Brain pericyte (primary cell): ENCODE data around the gene IQCK.
"Not testable (repeated sequence)": the region's sequence is repeated elsewhere in the genome, so short reads cannot be mapped to it uniquely, and the experiment has no call there.

Source experiments
- DNase-seq: peaks from one replicate; pipeline ENCODE4 v3.0.0-alpha.2; 2012; ENCODE audit warnings: low read depth, low spot score

The IQCK gene

DNA sequence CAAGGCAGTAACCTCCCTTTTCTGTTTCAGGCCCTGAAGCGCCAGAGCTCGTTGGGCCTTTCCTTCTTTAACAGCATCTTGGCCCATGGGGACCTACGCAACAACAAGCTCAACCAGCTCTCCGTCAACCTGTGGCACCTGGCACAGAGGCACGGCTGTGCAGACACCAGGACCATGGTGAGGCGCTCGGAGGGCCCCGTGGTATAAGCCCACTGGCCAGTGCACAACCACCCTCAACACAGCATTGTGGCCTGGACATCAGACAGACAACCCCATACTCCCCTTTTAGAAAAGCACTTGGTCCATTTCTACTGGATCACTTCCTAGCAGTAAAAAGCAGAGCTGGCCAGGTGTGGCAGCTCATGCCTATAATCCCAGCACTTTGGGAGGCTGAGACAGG, 18.6 kb upstream of the IQCK start:
- DNase-seq = no peak

DNA sequence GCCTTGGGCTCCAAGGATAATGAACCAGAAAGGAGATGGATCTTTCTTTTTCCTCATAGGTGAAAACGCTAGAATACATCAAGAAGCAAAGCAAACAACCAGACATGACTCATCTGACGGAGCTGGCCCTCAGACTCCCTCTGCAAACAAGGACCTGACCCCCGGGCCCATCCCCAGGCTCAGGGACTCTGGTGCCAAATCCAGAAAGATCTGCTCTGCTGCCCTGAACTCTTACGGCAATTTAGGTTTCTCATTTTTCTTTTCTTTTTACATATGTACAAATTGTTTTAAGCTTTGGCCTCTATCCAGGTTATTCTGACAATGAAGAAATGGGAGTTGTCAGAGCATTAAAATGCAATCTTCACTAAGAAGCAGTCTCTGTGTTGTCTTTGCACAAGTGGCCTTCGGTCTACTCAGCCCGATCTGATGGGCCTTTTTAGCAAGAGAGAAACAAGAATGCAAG, 17.7 kb upstream of the IQCK start:
- DNase-seq = no peak

DNA sequence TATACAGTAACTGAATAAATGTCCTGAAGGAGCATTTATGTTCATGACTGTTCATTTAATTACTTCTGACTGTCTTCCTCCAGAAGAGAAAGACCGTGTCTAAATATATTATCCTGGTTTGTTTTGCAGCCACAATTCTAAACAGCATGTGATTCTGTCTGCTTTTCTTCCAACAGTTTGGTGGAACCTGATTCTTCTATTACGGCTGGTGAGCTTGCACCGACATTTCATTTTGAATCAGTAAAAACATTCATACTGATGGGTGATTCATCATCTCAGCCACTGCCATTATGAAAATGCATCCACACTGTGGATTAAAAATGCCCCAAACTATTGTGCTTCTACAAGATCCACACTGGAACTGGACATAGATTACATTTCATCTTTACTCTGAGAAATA, 17.0 kb upstream of the IQCK start:
- no peak for DNase-seq

DNA sequence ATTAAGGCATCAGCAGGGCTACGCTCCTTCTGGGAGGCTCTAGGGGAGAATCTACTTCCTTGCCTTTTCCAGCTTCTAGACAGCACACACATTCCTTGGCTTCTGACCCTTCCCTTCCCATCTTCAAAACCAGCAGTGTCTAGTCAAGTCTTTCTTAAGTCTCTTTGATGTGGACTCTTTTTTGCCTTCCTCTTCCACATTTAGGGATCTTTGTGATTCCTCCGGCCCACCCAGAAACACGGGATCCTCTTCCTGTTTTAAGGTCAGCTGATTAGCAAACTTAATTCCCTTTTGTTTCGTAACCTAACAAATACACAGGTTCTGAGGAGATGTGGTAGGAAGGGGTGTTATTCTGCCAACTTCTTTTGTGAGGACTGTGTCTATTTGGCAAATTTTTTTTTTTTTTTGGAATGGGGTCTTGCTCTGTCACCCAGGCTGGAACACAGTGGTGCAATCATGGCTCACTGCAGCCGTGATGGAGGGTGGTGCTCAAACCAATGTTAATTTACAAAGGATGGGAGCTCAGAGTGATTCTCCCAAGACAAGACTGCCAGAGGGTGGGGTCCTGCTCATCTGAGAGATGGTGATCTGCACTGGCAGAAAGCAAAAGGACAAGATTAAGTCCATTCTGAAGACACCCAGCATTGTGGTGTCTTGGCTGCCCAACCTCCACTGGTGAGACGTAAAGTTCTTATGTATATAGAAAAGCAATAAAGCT, 14.7 kb upstream of the IQCK start:
- DNase-seq = no peak

DNA sequence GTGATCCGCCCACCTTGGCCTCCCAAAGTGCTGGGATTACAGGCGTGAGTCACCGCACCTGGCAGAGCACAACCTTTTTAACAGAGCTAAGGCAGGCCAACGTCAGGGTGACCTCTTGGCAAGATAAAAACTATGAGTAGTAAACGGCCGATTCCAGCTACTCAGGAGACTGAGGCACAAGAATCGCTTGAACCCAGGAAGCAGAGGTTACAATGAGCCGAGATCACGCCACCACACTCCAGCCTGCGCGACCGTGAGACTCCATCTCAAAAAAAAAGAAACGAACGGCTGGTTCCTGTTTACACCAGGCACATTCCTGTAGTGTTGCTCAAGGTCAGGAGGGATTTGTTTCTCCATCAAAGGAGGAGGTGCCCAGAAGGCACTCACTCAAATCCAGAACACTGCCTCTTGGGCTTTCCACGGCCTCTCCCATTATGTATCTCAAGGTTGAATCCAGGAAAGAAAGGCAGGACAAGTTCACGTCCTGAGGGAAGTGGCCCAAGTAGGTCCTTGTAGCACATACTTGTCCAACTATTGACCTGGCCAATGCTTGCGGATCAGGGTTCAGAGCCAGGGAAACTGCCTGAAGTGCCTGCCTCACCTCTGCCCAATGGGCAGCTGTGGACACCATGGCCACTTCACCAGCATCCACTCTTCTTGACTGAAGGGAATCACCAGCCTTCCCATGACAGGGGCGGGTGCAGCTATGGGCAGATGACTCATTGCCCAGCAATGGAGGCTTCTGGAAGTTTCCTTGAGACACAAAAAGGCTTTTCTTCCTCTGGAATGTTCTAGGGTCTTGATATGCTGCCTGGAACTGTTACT, 13.5 kb upstream of the IQCK start:
- DNase-seq = no peak

DNA sequence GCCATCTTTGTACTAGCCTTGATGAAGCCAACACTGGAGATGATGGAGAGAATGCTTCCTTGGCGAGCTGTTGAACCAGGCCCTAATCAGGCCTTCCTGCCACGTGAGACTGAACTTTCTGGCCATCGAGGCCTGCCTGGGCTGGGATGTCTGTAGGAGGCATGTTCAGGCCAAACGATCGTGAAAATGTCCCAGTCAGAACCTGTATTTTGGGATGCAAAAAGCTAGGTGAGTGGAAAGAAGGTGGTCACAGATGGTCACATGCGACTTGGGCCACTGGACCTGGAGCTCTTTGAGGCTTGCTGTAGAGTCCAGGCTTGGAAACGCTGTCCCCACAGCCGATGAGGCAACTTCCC, 12.9 kb upstream of the IQCK start:
- DNase-seq = no peak

DNA sequence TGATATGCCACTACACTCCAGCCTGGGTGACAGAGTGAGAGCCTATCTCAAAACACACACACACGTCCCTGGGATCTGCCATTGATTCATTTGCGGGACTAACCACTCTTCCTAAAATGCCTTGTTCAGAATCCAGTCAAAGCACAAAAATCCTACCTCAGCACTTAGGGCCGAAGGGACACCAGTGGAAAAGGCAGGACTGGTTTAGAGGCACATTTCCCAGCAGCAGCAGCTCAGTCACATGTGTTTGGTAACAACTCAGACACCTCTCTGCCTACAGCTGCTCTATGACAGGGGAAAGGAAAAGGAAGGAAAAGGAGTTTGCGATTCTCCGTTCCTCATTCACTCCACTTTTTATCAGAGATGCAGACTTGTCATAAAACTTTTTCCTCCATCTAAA, 12.2 kb upstream of the IQCK start:
- no peak for DNase-seq

DNA sequence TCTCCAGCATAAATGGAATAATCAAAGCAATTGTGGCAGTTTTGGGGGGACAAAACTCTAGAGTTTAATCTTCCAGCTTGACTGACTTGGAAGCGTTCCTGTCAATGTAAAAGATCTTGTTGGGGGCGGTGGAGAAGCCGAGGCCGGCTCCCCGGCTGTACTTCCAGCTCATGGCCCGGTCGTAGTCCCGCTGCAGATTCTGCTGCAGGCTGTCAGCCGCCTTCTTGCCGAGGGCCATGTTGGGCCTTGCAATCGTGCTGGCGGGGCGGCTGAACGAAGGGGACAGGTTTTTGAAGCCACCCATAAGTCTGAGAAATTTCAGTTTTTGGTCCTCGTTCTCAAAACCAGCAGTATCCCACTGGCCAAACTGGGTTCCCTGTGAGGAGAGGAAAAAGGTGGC, 11.2 kb upstream of the IQCK start:
- no peak for DNase-seq

DNA sequence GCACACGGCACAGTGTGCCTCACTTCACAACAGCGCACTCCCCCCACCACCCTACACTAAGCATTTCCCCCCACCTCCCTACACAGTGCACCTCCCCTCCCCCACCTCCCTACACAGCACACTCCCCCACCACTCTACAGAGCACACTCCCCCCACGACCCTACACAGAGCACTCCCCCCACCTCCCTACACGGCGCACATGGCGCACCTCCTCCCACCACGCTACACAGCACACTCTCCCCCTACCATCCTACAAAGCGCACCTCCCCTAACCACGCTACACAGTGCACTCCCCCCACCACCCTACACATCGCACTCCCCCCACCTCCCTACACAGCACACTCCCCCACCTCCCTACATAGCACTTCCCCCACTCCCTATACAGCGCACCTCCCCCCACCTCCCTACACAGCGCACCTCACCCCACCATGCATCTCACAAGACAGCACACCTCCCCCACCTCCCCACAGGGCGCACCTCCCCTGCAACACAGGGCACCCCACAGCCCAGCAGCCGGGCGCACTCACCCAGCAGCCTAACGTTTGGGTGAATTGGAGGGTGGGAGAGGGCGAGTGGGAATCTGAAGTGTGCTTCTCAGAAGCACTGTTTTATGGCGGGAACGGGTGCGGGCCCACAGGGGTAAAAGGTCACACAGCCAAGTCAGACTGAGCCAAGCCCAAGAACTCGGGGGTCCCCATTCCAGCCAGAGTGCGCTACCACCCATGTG, 10.3 kb upstream of the IQCK start:
- no peak for DNase-seq

DNA sequence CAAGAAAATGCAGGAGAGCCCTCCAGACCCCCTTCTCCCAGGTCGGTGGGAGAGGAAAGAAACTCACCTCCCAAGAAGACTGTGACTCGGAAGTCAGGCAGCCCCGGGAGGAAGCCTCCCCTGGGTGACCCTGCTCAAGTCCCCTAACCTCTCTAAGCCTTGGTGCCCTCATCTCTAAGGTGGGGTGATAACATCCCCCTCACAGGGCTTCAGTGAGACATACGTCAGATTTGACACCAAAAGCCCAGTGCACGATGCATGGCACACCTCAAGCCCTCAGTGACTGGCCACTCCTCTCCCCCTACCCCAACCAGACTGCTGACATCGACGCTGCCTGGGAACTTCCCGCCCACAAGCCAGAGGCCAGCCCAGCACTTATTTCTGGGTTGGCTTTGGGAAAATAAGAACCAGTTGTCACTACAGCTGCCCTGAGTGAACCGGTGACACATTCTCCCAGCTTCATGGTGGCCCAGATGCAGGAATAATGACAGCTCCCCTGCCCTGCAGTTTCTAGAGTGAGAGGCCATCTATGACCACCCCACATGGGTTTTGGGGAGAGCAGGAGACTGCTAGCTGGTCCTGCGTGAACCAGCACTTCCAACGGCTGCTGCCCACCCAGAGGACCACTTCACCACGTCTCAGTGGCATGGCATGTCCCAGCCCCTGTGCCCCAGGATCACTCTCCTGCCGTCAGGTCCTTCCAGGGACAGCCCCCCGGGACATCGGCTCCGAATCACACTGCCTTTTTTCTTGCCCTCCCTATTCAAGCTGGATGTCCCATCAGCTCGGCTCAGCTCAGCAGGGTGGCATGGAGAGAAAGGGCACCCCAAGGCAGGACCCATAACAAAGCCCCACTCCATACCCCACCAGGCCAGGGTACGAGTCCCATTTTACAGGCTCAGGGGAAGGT, 9.5 kb upstream of the IQCK start:
- DNase-seq = no peak

DNA sequence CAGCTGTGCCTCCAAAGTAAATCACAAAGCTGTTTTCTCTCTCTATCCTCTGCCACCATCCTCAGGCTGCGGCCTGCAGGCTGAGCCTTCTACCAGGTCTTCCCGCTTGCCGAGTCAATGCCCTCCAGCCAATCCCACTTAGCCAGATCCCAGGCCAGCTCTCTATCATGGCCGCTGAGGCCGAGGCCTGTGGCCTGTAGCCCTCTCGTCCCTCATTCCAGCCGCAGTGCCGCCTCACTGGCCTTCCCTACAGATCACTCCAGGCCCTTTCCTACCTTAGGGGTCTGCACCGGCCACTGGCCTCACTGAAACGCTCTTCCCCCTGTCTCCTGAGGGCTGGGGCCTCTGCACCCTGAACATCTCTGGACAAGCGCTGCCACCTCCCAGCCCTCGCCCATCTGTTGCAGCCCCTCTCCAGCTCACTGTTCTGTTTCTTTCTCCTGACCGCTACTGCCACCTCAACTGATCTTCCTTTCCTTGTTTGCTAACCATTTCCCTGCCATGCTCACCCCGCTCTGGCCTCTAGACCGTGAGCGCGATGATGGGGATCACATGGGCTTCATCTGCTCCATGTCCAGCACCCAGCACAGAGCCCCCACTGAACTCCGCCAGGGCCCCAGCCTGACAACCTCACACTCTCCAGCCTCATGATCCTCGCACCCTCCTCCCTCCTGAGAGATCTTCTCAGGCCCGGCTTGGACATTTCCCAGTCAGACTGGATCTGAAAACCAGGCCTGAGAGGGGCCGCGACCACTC, 8.5 kb upstream of the IQCK start:
- DNase-seq = no peak

DNA sequence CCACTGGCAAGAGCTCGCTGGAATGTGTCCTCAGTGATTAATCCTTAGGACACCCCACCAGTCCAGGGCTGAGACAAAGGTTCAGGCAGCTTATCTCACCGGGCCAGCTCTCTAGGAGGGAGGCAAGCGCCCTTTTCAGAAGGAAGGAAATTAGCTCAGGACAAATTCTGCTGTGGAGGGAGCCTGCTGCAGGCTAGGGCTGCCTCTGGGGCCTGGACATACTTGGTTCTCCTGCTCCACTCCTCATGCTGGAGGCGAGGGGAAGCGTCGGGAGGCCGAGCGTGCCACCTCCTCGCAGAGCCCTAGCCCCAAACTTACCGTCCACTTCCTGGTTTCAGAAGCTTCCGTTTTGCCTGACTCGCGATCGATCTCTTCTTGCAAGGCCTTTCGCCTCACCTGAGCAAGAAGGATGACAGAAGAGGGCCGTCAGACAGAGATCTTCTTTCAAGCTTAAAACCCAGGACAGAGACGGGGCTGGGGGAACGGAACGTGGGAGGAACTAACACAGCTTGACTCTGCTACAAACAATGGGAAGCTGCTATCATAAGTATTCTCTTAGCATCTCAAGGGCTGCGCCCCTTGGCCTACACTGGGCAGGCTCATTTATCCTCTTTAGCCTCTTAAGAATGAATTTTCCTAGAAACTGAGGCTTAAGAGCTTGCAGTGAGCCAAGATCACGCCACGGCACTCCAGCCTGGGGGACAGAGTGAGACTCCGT, 7.7 kb upstream of the IQCK start:
- no peak for DNase-seq

DNA sequence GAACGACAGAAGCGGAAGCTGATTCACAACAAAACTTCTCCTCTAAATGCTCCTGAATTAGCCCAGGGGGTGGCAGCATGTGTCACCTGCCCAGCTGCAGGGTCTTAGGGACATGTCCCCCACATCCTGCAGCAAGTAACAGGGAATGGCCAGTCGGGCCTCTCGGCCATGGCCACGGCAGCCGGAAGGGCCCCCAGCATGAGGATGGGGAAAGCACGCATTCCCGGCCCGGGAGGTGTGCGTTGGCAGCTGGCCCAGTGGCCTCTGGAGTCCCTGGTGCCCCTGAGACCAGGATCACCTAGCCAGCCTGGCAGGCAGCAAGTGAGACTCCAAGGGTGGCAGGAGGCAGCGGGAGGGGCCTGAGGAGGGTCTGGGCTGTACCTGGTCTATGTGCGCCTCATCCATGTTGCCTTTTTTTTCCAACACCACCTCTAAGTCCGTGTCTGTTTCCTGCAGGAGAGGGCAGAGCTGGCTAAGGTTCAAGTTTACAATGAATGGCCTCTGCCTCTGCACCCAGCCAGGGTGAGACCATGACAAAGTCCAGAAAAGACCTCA, 7.0 kb upstream of the IQCK start:
- DNase-seq = no peak

DNA sequence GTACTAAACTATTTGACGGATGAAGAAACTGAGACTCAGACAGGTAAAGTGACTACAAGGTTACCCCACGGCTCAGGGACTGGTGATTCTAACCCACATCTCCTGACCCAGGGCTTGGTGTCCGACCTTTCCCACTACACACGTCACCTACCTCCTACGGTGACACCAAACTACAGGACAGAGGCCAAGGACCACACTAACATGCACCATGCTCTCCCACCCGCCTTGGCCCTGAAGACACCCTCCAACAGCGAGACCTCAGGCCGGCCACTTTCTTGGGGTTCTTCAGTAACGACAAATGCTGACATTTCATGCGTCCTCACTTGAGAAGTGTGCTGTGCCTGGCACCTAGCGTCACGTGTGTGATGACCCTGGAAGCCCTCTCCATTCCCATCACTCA, 6.4 kb upstream of the IQCK start:
- no peak for DNase-seq

DNA sequence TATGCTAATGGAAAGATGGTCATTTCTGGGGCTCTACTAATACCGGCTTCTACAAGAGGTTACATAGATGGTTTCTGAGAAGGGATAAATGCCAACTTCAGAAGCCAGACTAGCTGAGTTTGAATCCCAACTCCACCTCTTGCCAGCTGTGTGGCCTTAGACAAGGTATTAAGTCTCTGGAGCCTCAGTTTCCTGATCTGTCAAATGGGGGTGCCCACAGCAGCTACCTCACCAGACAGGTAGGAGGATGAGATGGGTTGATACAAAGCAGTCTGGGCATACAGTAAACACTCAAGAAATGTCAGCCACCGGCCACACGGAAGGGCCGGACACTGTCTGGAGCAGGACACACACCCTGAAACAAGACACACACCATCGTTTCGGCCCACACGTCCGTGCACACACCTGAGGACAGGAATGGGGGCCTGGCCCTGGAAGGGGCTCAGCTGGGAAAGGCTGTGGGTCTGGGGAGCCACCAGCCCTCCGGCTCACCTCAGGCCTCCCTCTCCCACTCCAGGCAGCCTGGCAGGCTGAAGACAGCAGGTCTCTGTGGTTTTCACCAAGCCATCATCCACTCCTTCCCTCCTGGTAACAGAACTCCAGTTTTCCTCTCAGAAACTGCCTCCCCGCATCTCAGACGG, 5.5 kb upstream of the IQCK start:
- DNase-seq = no peak

DNA sequence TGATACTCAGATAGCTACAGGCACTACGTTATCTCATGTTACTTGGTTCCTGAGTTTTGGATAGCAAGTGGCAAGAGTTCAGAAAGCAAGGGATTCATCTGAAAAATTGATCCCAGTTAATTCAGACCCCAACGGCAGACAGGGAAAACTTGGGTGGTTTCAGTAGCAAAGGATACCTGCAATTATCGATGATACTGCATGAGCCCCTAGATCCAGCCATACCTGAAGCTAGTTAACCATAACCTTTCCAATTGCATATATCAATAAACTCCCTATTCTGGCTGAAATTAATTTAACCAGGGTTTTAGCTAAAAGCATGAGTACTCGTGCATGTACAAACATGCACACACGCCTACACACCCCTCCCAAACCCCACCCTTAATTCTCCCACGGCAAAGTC, 4.4 kb upstream of the IQCK start:
- no peak for DNase-seq

DNA sequence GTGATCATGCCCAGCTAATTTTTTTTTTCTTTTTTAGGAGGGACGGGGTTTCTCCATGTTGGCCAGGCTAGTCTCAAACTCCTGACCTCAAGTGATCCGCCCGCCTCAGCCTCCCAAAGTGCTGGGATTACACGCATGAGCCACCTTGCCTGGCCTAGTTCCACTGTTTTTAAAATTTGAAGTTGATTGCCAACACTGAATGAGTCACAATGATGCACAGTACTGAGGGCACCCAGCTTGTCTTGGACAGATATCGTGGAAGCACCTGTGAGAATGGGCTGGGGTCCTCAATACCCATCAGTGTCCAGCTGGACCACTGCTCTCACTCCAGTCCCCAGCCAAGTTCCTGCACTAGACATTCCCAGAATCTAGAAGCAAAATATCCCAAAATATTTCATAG, 2.5 kb upstream of the IQCK start:
- DNase-seq = no peak

DNA sequence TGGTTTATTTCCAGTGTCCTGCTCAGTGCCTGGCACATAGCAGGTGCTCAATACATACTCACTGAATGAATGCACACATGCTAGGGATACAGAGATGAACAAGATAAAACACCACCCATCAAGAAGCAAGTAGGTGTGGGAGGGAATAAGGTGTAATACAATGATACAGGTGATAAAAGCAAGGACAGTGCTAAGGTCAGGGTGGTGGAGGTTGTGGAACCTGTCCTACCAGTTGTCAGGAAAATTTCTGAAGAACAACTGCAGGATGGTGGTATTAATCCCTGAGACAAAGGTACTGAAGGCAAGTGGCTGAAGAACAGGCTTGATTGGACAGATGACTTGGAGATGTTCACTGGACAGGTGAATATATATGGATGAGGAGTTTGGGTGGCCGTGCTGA, 1.9 kb upstream of the IQCK start:
- no peak for DNase-seq

DNA sequence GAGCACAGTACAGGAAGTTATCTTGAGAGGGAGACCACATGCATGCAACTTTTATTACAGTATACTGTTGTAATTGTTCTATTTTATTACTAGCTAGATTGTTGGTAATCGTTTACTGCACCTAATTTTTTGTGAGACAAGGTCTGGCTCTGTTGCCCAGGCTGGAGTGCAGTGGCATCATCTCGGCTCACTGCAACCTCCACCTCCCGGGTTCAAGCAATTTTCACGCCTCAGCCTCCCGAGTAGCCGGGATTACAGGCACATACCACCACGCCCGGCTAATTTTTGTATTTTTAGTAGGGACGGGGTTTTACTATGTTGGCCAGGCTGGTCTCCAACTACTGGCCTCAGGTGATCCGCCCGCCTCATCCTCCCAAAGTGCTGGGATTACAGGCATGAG, 1.3 kb upstream of the IQCK start:
- DNase-seq = not testable (repeated sequence)
